Stimulated activated CD8-positive, alpha-beta memory T cell treated with anti-CD3 and anti-CD28 coated beads, Interleukin-2, amount 100 ng/mL, for 48 hours (primary cell): ENCODE data around the gene CTDSPL.

ENCODE experiments used
- DNase-seq, 2 donors: peaks; one replicate each; pipeline ENCODE4 v3.0.0-alpha.2; 2020; ENCODE audit warnings: low read depth in 2 of 2

CTDSPL gene

GRCh38 chr3:37943631-37944314 is 82.1 kb downstream of the CTDSPL start:
- DNase-seq = no peak

GRCh38 chr3:37944391-37944842 is 82.7 kb downstream of the CTDSPL start:
- DNase-seq = no peak

- no peak for DNase-seq
These were observed 83.6 kb downstream of the CTDSPL start for GRCh38 chr3:37945156-37945806.

- DNase-seq = no peak
These were observed 84.3 kb downstream of the CTDSPL start for GRCh38 chr3:37945807-37946530.

GRCh38 chr3:37946531-37946889 is 84.8 kb downstream of the CTDSPL start:
- no peak for DNase-seq

- no peak for DNase-seq
These were observed 88.2 kb downstream of the CTDSPL start for GRCh38 chr3:37949866-37950265.

GRCh38 chr3:37952564-37952963 is 90.9 kb downstream of the CTDSPL start:
- no peak for DNase-seq

- DNase-seq = no peak
These were observed 91.5 kb downstream of the CTDSPL start for GRCh38 chr3:37953226-37953625.

- no peak for DNase-seq
These were observed 92.2 kb downstream of the CTDSPL start for GRCh38 chr3:37953707-37954394.

- DNase-seq = no peak
These were observed 93.2 kb downstream of the CTDSPL start for GRCh38 chr3:37954881-37955280.

GRCh38 chr3:37955918-37956707 is 94.4 kb downstream of the CTDSPL start:
- no peak for DNase-seq

- no peak for DNase-seq
These were observed 95.3 kb downstream of the CTDSPL start for GRCh38 chr3:37956723-37957538.

GRCh38 chr3:37957539-37957936 is 95.9 kb downstream of the CTDSPL start:
- no peak for DNase-seq

- DNase-seq = no peak
These were observed 100.1 kb downstream of the CTDSPL start for GRCh38 chr3:37961622-37962431.

- DNase-seq = no peak
These were observed 101.3 kb downstream of the CTDSPL start for GRCh38 chr3:37963016-37963415.

GRCh38 chr3:37963635-37964034 is 102.0 kb downstream of the CTDSPL start:
- DNase-seq = no peak

GRCh38 chr3:37964146-37964545 is 102.5 kb downstream of the CTDSPL start:
- no peak for DNase-seq

- DNase-seq = no peak
These were observed 103.0 kb downstream of the CTDSPL start for GRCh38 chr3:37964716-37965115.

GRCh38 chr3:37967260-37967881 is 105.7 kb downstream of the CTDSPL start:
- DNase-seq = peak; percentile 34 to 52
